H1 (cell line): ENCODE results near the gene SI.

Experiments
- ASH2L ChIP-seq: fragments of 200-600, 300-600 bp; sonication (generic); IDR thresholded peaks from one replicate; pipeline ENCODE4 v1.7.1; 2017; ENCODE audit warnings: low read length
- ATF3 ChIP-seq: IDR thresholded peaks from 2 replicates; pipeline ENCODE4 v1.6.1; 2011; ENCODE audit warnings: low read depth, mild to moderate bottlenecking, low read length; ENCODE audit not compliant: insufficient read depth
- CHD2 ChIP-seq: IDR thresholded peaks from 2 replicates; pipeline ENCODE4 v1.6.1; 2012; ENCODE audit warnings: low read length, improper control_type of control experiment
- CTCF ChIP-seq, 3 experiments: IDR thresholded peaks; 1 replicate in 2 of 3; 2 replicates in 1 of 3; pipeline versions ENCODE4 v1.5.1 to v1.6.1; 2011; ENCODE audit warnings: low read length in 3 of 3, mild to moderate bottlenecking in 3 of 3, inconsistent platforms in 2 of 3, low read depth in 1 of 3, moderate library complexity in 1 of 3; ENCODE audit not compliant: insufficient read depth in 1 of 3; ENCODE audit errors: control extremely low read depth in 1 of 3
- EZH2 ChIP-seq: fragments of 200-600 bp; sonication (generic); IDR thresholded peaks from 2 replicates; pipeline ENCODE4 v1.7.1; 2012; ENCODE audit warnings: low read depth, mild to moderate bottlenecking, moderate library complexity, low read length, inconsistent platforms; ENCODE audit not compliant: severe bottlenecking
- MAFK ChIP-seq: IDR thresholded peaks from 2 replicates; pipeline ENCODE4 v1.6.1; 2012; ENCODE audit warnings: low read depth, mild to moderate bottlenecking, improper control_type of control experiment, low read length
- MAX ChIP-seq: IDR thresholded peaks from 2 replicates; pipeline ENCODE4 v1.6.1; 2012; ENCODE audit warnings: inconsistent platforms
- PHF8 ChIP-seq: fragments of 200-600 bp; sonication (generic); conservative IDR thresholded peaks from 2 replicates; pipeline ENCODE4 v1.7.1; 2012; ENCODE audit warnings: low read depth, mild to moderate bottlenecking, inconsistent platforms, low read length, moderate library complexity
- POLR2A ChIP-seq, 2 experiments: IDR thresholded peaks; 1 replicate in 1 of 2; 2 replicates in 1 of 2; pipeline ENCODE4 v1.6.1; 2011; ENCODE audit warnings: low read depth in 2 of 2, low read length in 2 of 2, mild to moderate bottlenecking in 2 of 2; ENCODE audit errors: control extremely low read depth in 1 of 2
- POLR2AphosphoS5 ChIP-seq: IDR thresholded peaks from 2 replicates; pipeline ENCODE4 v1.6.1; 2011; ENCODE audit warnings: low read depth, low read length
- SIN3A ChIP-seq, 2 experiments: IDR thresholded peaks in 1 of 2; conservative IDR thresholded peaks in 1 of 2; 2 replicates each; pipeline ENCODE4 v1.6.1; 2011 to 2012; ENCODE audit warnings: low read length in 2 of 2, improper control_type of control experiment in 1 of 2, low read depth in 1 of 2, mild to moderate bottlenecking in 1 of 2
- SP1 ChIP-seq: IDR thresholded peaks from 2 replicates; pipeline ENCODE4 v1.6.1; 2011; ENCODE audit warnings: low read depth, low read length
- TAF1 ChIP-seq: IDR thresholded peaks from 2 replicates; pipeline ENCODE4 v1.6.1; 2011; ENCODE audit warnings: mild to moderate bottlenecking, low read depth, low read length
- USF2 ChIP-seq: IDR thresholded peaks from 2 replicates; pipeline ENCODE4 v1.6.1; 2011; ENCODE audit warnings: low read length, improper control_type of control experiment

- TF ChIP-seq POLR2AphosphoS5 (no peak), CTCF (IDR thresholded peaks at IDR 0.05; ENCODE audit: control extremely low read depth in 1 of 3, insufficient read depth in 1 of 3, low read depth in 1 of 3, low read length in 3 of 3) (no peak), EZH2 (no peak), POLR2A (IDR thresholded peaks at IDR 0.05; ENCODE audit: control extremely low read depth in 1 of 2, low read depth in 2 of 2, low read length in 2 of 2) (no peak), SP1 (no peak), TAF1 (no peak), USF2 (no peak), SIN3A (conservative IDR thresholded peaks at IDR 0.05 in 1 of 2, IDR thresholded peaks at IDR 0.05 in 1 of 2; ENCODE audit: low read depth in 1 of 2, low read length in 2 of 2) (no peak), CHD2 (no peak), MAX (no peak), ASH2L (no peak), MAFK (no peak), PHF8 (no peak), ATF3 (no peak)
Measured at GRCh38 chr3:164962610-164963009, 115.7 kb downstream of the SI start.
